ENCODE measurements around the gene SYNDIG1. TPM values are rescaled to one million over a fixed set of nuclear protein-coding genes. Genes with fewer than 3 reads are reported as not detected.

SYNDIG1 gene
- total and polyA plus RNA-seq, 2 donors (not counting 1 experiment from before 2014, with no cell fraction given), result not detected

DNA sequence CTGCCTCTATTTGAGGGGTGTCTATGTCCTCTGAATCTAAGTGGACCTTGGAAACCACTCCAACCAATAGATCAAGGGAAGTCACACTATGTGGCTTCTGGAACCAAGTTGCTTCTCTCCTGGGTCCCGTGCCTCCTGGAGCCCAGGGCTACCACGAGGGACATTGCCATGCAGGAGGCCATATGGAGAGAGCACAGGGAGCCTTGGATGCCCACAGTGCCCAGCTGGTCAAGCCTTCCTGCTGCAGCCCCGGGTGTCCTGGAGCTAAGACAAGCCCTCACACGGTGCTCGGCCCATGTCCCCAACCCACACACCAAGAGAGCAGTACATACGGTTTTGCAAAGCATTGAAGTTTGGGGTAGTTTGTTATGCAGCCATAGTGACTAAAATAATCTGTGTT is 231.6 kb downstream of the SYNDIG1 start:
- peaks cover 9% of the 10 kb centered on the region for H3K4me1 Mint-ChIP-seq
- Histone ChIP-seq H2AFZ (ENCODE audit: insufficient read depth, low read depth, low read length, poor library complexity, severe bottlenecking) (no peak overlapping the region), H3K4me2 (replicated peaks; ENCODE audit: low read depth, low read length, poor library complexity, severe bottlenecking) (no peak overlapping the region), H3K9ac (ENCODE audit: low read length) (no peak overlapping the region), H4K20me1 (ENCODE audit: control insufficient read depth, insufficient read depth, low read length, poor library complexity, severe bottlenecking) (no peaks in the 10 kb centered on the region), H3K79me2 (ENCODE audit: control insufficient read depth, insufficient read depth, low read length) (no peaks in the 10 kb centered on the region), H3K36me3 (replicated peaks in 1 of 2; ENCODE audit: control extremely low read depth in 1 of 2, control insufficient read depth in 1 of 2, extremely low read depth in 1 of 2, insufficient read depth in 2 of 2, low read length in 1 of 2) (no peaks in the 10 kb centered on the region), H3K9me3 (ENCODE audit: control extremely low read depth in 1 of 3, control insufficient read depth in 2 of 3, insufficient read depth in 1 of 3, low read length in 2 of 3) (peaks cover 0 to 3% (median 0%) of the 10 kb centered on the region in 3 donors), H3K4me1 (ENCODE audit: control insufficient read depth in 2 of 2, insufficient read depth in 2 of 2, low read length in 2 of 2) (no peaks in the 10 kb centered on the region), H3K27ac (ENCODE audit: low read length in 2 of 2) (no peak overlapping the region), H3K4me3 (ENCODE audit: control extremely low read depth in 1 of 5, extremely low read depth in 1 of 5, insufficient read depth in 1 of 5, low read depth in 2 of 5, low read length in 4 of 5) (no peak overlapping the region), H3K27me3 (replicated peaks in 1 of 4; ENCODE audit: control extremely low read depth in 1 of 4, control insufficient read depth in 3 of 4, insufficient read depth in 4 of 4, low read length in 3 of 4) (no peaks in the 10 kb centered on the region)
- ATAC-seq (ENCODE audit: low read depth) (no peak), DNase-seq (no peak)
- no peak overlapping the region for H3K27ac Mint-ChIP-seq
- intact Hi-C loops (cut with micrococcal nuclease), result no loop called here
- no peaks in the 10 kb centered on the region for H3K27me3 Mint-ChIP-seq
- CTCF ChIA-PET, result no interaction called here
- 71% methylated on average over 1 of the region's 6 CpGs for WGBS (ENCODE audit: insufficient coverage)
- TF ChIP-seq EZH2 (IDR thresholded peaks at IDR 0.05; ENCODE audit: borderline replicate concordance, insufficient read depth, low read depth, low read length, poor library complexity, severe bottlenecking), result no peak
- TF ChIP-seq, protein P1, sequence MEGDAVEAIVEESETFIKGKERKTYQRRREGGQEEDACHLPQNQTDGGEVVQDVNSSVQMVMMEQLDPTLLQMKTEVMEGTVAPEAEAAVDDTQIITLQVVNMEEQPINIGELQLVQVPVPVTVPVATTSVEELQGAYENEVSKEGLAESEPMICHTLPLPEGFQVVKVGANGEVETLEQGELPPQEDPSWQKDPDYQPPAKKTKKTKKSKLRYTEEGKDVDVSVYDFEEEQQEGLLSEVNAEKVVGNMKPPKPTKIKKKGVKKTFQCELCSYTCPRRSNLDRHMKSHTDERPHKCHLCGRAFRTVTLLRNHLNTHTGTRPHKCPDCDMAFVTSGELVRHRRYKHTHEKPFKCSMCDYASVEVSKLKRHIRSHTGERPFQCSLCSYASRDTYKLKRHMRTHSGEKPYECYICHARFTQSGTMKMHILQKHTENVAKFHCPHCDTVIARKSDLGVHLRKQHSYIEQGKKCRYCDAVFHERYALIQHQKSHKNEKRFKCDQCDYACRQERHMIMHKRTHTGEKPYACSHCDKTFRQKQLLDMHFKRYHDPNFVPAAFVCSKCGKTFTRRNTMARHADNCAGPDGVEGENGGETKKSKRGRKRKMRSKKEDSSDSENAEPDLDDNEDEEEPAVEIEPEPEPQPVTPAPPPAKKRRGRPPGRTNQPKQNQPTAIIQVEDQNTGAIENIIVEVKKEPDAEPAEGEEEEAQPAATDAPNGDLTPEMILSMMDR (IDR thresholded peaks at IDR 0.05), result no peak
- POLR2A ChIA-PET, result no interaction called here
- no peak overlapping the region for H3K4me3 Mint-ChIP-seq
- no peaks in the 10 kb centered on the region for H3K9me3 Mint-ChIP-seq (ENCODE audit: insufficient read depth)

DNA sequence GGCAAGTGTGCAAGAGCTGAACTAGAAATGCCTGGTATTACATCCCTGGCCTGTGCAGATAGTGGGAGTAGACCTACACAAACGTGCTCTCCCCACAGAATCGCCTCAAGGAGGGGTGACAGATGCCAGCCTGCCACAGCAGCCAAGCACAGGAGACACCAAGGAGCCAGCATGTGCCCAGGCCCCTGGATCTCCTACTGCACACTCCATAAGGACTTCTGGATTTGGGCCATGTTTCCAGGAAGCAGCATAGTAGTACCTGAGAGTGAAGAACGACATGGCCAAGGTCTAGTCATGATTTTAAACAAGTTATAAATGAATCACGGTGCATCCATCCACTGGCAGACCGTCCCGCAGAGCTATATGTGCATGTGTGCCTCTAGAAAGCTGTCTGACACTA is 232.2 kb downstream of the SYNDIG1 start:
- Histone ChIP-seq H3K4me2 (replicated peaks; ENCODE audit: low read depth, low read length, poor library complexity, severe bottlenecking) (no peak overlapping the region), H2AFZ (ENCODE audit: insufficient read depth, low read depth, low read length, poor library complexity, severe bottlenecking) (no peak overlapping the region), H3K9ac (ENCODE audit: low read length) (no peak overlapping the region), H4K20me1 (ENCODE audit: control insufficient read depth, insufficient read depth, low read length, poor library complexity, severe bottlenecking) (no peaks in the 10 kb centered on the region), H3K9me3 (ENCODE audit: control extremely low read depth in 1 of 3, control insufficient read depth in 2 of 3, insufficient read depth in 1 of 3, low read length in 2 of 3) (peaks cover 0 to 3% (median 0%) of the 10 kb centered on the region in 3 donors), H3K4me3 (ENCODE audit: control extremely low read depth in 1 of 5, extremely low read depth in 1 of 5, insufficient read depth in 1 of 5, low read depth in 2 of 5, low read length in 4 of 5) (no peak overlapping the region), H3K79me2 (ENCODE audit: control insufficient read depth, insufficient read depth, low read length) (no peaks in the 10 kb centered on the region), H3K36me3 (replicated peaks in 1 of 2; ENCODE audit: control extremely low read depth in 1 of 2, control insufficient read depth in 1 of 2, extremely low read depth in 1 of 2, insufficient read depth in 2 of 2, low read length in 1 of 2) (no peaks in the 10 kb centered on the region), H3K4me1 (ENCODE audit: control insufficient read depth in 2 of 2, insufficient read depth in 2 of 2, low read length in 2 of 2) (no peaks in the 10 kb centered on the region), H3K27me3 (replicated peaks in 1 of 4; ENCODE audit: control extremely low read depth in 1 of 4, control insufficient read depth in 3 of 4, insufficient read depth in 4 of 4, low read length in 3 of 4) (no peaks in the 10 kb centered on the region), H3K27ac (ENCODE audit: low read length in 2 of 2) (no peak overlapping the region)
- H3K9me3 Mint-ChIP-seq (ENCODE audit: insufficient read depth), result no peaks in the 10 kb centered on the region
- TF ChIP-seq, protein P1 (IDR thresholded peaks at IDR 0.05), result no peak
- TF ChIP-seq EZH2 (IDR thresholded peaks at IDR 0.05; ENCODE audit: borderline replicate concordance, insufficient read depth, low read depth, low read length, poor library complexity, severe bottlenecking), result no peak
- DNase-seq (no peak), ATAC-seq (ENCODE audit: low read depth) (no peak)
- no peaks in the 10 kb centered on the region for H3K27me3 Mint-ChIP-seq
- POLR2A ChIA-PET, result no interaction called here
- CTCF ChIA-PET, result no interaction called here
- H3K4me3 Mint-ChIP-seq, result no peak overlapping the region
- WGBS (ENCODE audit: insufficient coverage), result 89% methylated on average over 4 of the region's 6 CpGs
- H3K4me1 Mint-ChIP-seq, result peaks cover 9% of the 10 kb centered on the region
- intact Hi-C loops (cut with micrococcal nuclease), result no loop called here
- no peak overlapping the region for H3K27ac Mint-ChIP-seq
